Right lung (tissue), 5 donors: Measurements from ENCODE around the gene SLC25A38. TPM values are rescaled to one million over a fixed set of nuclear protein-coding genes. Genes with fewer than 3 reads are reported as not detected.

ENCODE experiments used
- DNase-seq, 2 donors: peaks; one replicate each; pipeline ENCODE4 v3.0.0-alpha.2; 2013
- polyA plus RNA-seq, 5 donors: library from polyadenylated mRNA; unstranded; fragments of 120-200 nt; gene quantifications; one replicate each; pipeline versions ENCODE4 v1.2.1 to v1.2.3, GENCODE V29; 2013; ENCODE audit warnings: inconsistent platforms in 1 of 5, low replicate concordance in 1 of 5; ENCODE audit not compliant: insufficient read length in 5 of 5, insufficient read depth in 1 of 5

SLC25A38 gene
- polyA plus RNA-seq, 5 donors: 35.7 to 44.0 (median 38.8) TPM

GRCh38 chr3:39429466-39429865 lies 46.3 kb downstream of the SLC25A38 start:
- DNase-seq: no peak

GRCh38 chr3:39432342-39432741 lies 49.2 kb downstream of the SLC25A38 start:
- no peak for DNase-seq

GRCh38 chr3:39433642-39434041 lies 50.5 kb downstream of the SLC25A38 start:
- DNase-seq: no peak

GRCh38 chr3:39434574-39434973 lies 51.4 kb downstream of the SLC25A38 start:
- no peak for DNase-seq

GRCh38 chr3:39435006-39435748 lies 52.0 kb downstream of the SLC25A38 start:
- no peak for DNase-seq

GRCh38 chr3:39438880-39439279 lies 55.7 kb downstream of the SLC25A38 start:
- no peak for DNase-seq

GRCh38 chr3:39440316-39440715 lies 57.1 kb downstream of the SLC25A38 start:
- no peak for DNase-seq

GRCh38 chr3:39443530-39443929 lies 60.4 kb downstream of the SLC25A38 start:
- DNase-seq: no peak

- DNase-seq: no peak
These were observed 62.8 kb downstream of the SLC25A38 start for GRCh38 chr3:39445927-39446326.

GRCh38 chr3:39446444-39446843 lies 63.3 kb downstream of the SLC25A38 start:
- no peak for DNase-seq

Other genes starting within 250 kb of the SLC25A38 start
- 10 to 100 TPM in 2 of 5 donors, 1 to 10 TPM in 3; 6.8 to 17.2 (median 9.9) TPM for gene CSRNP1, start 229.8 kb upstream of the SLC25A38 start, polyA plus RNA-seq
- 1 to 10 TPM in 1 of 5 donors, under 1 TPM in 4; 0.08 to 6.5 (median 0.09) TPM for gene XIRP1, start 190.8 kb upstream of the SLC25A38 start, polyA plus RNA-seq
- gene CX3CR1, start 103.3 kb upstream of the SLC25A38 start, polyA plus RNA-seq: 1 to 10 TPM; 2.1 to 5.4 (median 4.0) TPM
- not detected for gene CCR8, start 53.7 kb upstream of the SLC25A38 start, polyA plus RNA-seq
- 1,000 to 10,000 TPM; 1,704 to 2,078 (median 2,000) TPM for gene RPSA, start 23.4 kb downstream of the SLC25A38 start, polyA plus RNA-seq
- gene MOBP, start 84.3 kb downstream of the SLC25A38 start, polyA plus RNA-seq: under 1 TPM; 0.16 to 0.60 (median 0.26) TPM